ENCODE results near the gene NOS1AP.

- no peak for TF ChIP-seq RAD21 (IDR thresholded peaks at IDR 0.05; ENCODE audit: low read depth)
- TF ChIP-seq EZH2 (IDR thresholded peaks at IDR 0.05) = no peak
- no peak for TF ChIP-seq CTCF (IDR thresholded peaks at IDR 0.05 in 2 of 3, conservative IDR thresholded peaks at IDR 0.05 in 1 of 3; ENCODE audit: borderline replicate concordance in 1 of 3, insufficient read depth in 1 of 3, low read depth in 2 of 3, low read length in 2 of 3)
- no peak for TF ChIP-seq EZH2phosphoT487 (IDR thresholded peaks at IDR 0.05; ENCODE audit: borderline replicate concordance)
- no peak for TF ChIP-seq POLR2A (IDR thresholded peaks at IDR 0.05; ENCODE audit: borderline replicate concordance, extremely low read depth, insufficient read depth, insufficient read length)
- no peak for TF ChIP-seq ATF3 (IDR thresholded peaks at IDR 0.05)
- no peak for TF ChIP-seq POLR2AphosphoS5 (IDR thresholded peaks at IDR 0.05; ENCODE audit: low read depth, low read length)
- no peak for TF ChIP-seq ZFX (IDR thresholded peaks at IDR 0.05)
Observed at GRCh38 chr1:162360874-162361260, 291.4 kb downstream of the NOS1AP start.
